Nephron progenitor cell (in vitro differentiated cells): ENCODE data around the gene CAGE1.

Source experiments
- DNase-seq: peaks from one replicate; pipeline ENCODE4 v3.0.0; 2021
- H3K27ac Mint-ChIP-seq: 2 replicates; pipeline ENCODE4 v1.8.0; 2021; ENCODE audit warnings: mild to moderate bottlenecking, moderate library complexity, mixed read lengths
- H3K27me3 Mint-ChIP-seq: 2 replicates; pipeline ENCODE4 v1.8.0; 2021; ENCODE audit warnings: mild to moderate bottlenecking, low read depth, mixed read lengths; ENCODE audit not compliant: poor library complexity
- H3K36me3 Mint-ChIP-seq: 2 replicates; pipeline ENCODE4 v1.8.0; 2021; ENCODE audit warnings: low read depth, mixed read lengths
- H3K4me1 Mint-ChIP-seq: 2 replicates; pipeline ENCODE4 v1.8.0; 2021; ENCODE audit warnings: mixed read lengths
- H3K4me3 Mint-ChIP-seq: 2 replicates; pipeline ENCODE4 v1.8.0; 2021; ENCODE audit warnings: mild to moderate bottlenecking, moderate library complexity, mixed read lengths
- H3K9me3 Mint-ChIP-seq: 2 replicates; pipeline ENCODE4 v1.8.0; 2021; ENCODE audit warnings: mild to moderate bottlenecking, moderate library complexity, mixed read lengths
- CTCF ChIP-seq: fragments of 200-600 bp; sonication (generic); IDR thresholded peaks from 2 replicates; pipeline ENCODE4 v1.5.0; 2021; ENCODE audit warnings: antibody characterized with exemption

The CAGE1 gene

GRCh38 chr6:7417684-7418083 is 28.1 kb upstream of the CAGE1 start:
- peak overlapping the region; percentile 0 for H3K27ac Mint-ChIP-seq

GRCh38 chr6:7414811-7415210 is 25.3 kb upstream of the CAGE1 start:
- H3K27me3 Mint-ChIP-seq: peaks cover under 1% of the 10 kb centered on the region
- no peak overlapping the region for H3K4me3 Mint-ChIP-seq
- peaks cover 65% of the 10 kb centered on the region for H3K4me1 Mint-ChIP-seq
- TF ChIP-seq CTCF: no peak
- no peaks in the 10 kb centered on the region for H3K9me3 Mint-ChIP-seq
- DNase-seq: no peak
- H3K36me3 Mint-ChIP-seq: peaks cover 64% of the 10 kb centered on the region
- H3K27ac Mint-ChIP-seq: peak overlapping the region; percentile 84

More at GRCh38 chr6:7417684-7418083, 28.1 kb upstream of the CAGE1 start:
- peaks cover 3% of the 10 kb centered on the region for H3K27me3 Mint-ChIP-seq
- H3K36me3 Mint-ChIP-seq: peaks cover 55% of the 10 kb centered on the region
- no peak for DNase-seq
- H3K4me3 Mint-ChIP-seq: no peak overlapping the region
- TF ChIP-seq CTCF: no peak
- H3K9me3 Mint-ChIP-seq: no peaks in the 10 kb centered on the region
- peaks cover 43% of the 10 kb centered on the region for H3K4me1 Mint-ChIP-seq

DNA sequence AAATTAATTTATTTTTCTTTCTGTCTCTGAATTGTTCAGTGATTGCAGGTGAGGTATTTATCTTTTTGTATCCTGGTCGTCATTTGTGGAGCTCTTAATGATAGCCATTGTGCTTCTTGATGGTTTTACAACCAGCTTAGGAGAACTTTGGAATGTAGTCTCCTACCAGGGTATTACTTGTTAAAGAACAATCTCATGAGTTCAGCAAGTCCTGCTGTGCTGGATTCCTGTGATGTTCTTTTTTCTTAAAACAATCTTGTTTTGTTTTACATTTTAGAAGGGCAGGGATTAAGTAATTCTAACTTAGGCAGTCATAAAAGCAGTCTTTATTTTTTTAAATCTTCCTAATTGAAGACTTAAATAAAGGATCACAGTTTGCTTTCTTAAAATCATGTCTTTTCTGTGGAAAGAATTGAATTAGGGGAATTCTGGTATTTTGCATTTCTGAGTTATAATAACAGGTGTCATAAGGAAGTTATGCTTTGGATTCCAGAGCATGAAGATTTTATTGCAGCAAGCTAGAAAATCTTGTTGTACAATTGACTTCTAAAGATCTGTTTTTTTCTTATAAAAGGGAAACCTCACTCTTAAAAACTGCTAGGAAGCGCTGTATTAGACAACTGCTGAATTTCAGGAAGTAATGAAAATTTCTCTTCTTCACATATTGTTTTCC is 23.7 kb upstream of the CAGE1 start:
- TF ChIP-seq CTCF: no peak
- Mint-ChIP-seq H3K36me3 (peaks cover 64% of the 10 kb centered on the region), H3K4me1 (peaks cover 58% of the 10 kb centered on the region), H3K9me3 (no peaks in the 10 kb centered on the region), H3K27me3 (no peaks in the 10 kb centered on the region), H3K27ac (peak overlapping the region; percentile 95), H3K4me3 (peak overlapping the region; percentile 12)
- DNase-seq: no peak

DNA sequence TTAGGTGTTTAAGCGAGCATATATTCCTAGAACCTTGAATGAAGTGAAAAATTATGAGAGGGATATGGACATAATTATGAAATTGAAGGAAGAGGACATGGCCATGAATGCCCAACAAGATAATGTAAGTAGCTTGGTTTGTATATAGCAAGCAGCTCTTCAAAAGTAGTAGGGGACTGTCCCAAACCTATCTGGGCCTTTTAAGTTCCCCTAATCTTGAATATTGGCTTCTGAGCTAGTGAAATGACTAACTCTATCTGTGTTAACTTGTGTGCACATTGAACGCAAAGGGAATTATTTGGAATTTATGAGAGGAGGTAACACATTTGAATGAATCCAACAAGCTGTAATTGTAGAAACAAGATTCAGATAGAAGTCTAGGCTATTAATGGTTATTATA is 21.8 kb upstream of the CAGE1 start:
- no peaks in the 10 kb centered on the region for H3K9me3 Mint-ChIP-seq
- peaks cover 68% of the 10 kb centered on the region for H3K36me3 Mint-ChIP-seq
- DNase-seq: no peak
- no peak for TF ChIP-seq CTCF
- no peaks in the 10 kb centered on the region for H3K27me3 Mint-ChIP-seq
- H3K27ac Mint-ChIP-seq: peak overlapping the region; percentile 31
- no peak overlapping the region for H3K4me3 Mint-ChIP-seq
- H3K4me1 Mint-ChIP-seq: peaks cover 52% of the 10 kb centered on the region

GRCh38 chr6:7410851-7411250 is 21.3 kb upstream of the CAGE1 start:
- no peaks in the 10 kb centered on the region for H3K9me3 Mint-ChIP-seq
- peaks cover 73% of the 10 kb centered on the region for H3K36me3 Mint-ChIP-seq
- TF ChIP-seq CTCF: no peak
- H3K4me3 Mint-ChIP-seq: no peak overlapping the region
- peak overlapping the region; percentile 31 for H3K27ac Mint-ChIP-seq
- H3K27me3 Mint-ChIP-seq: no peaks in the 10 kb centered on the region
- H3K4me1 Mint-ChIP-seq: peaks cover 52% of the 10 kb centered on the region
- DNase-seq: no peak

GRCh38 chr6:7409740-7410139 is 20.2 kb upstream of the CAGE1 start:
- no peak for TF ChIP-seq CTCF
- Mint-ChIP-seq H3K27me3 (no peaks in the 10 kb centered on the region), H3K4me1 (peaks cover 47% of the 10 kb centered on the region), H3K36me3 (peaks cover 74% of the 10 kb centered on the region), H3K27ac (peak overlapping the region; percentile 96), H3K9me3 (no peaks in the 10 kb centered on the region), H3K4me3 (peak overlapping the region; percentile 23)
- no peak for DNase-seq
